ENCODE measurements around the gene KIAA1217.

Gene KIAA1217

DNA sequence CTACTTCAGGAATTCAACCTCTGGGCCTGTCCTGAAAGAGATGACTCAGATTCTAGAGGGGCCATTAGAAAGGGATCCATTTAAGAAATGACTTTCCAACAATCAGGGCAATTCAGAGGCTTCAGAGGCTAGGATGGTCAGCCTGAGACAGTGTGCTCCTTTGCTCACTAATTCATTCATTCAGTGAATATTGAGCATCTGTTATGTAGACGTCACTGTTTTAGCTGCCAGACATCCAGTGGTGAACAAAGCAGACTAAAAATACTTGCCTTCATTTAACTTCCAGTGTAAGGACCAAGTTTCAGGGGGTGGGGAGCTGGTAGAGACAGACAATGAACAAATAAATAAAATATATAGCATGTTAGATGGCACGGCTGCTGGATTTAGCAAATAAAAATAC lies 1.6 kb downstream of the KIAA1217 start:
- Histone ChIP-seq H3K9me2 (ENCODE audit: low read depth, low read length) (no peaks in the 10 kb centered on the region), H3K9ac (ENCODE audit: low read length) (no peak overlapping the region), H2AFZ (ENCODE audit: low read length) (no peak overlapping the region), H3K4me2 (ENCODE audit: low read length) (no peak overlapping the region), H3F3A (ENCODE audit: insufficient read depth, low read length) (no peaks in the 10 kb centered on the region), H3K27ac (ENCODE audit: low read depth, low read length, poor library complexity, severe bottlenecking) (no peak overlapping the region), H3K4me1 (ENCODE audit: insufficient read depth, low read length, severe bottlenecking) (no peaks in the 10 kb centered on the region), H3K36me3 (ENCODE audit: insufficient read depth, low read length) (no peaks in the 10 kb centered on the region), H4K20me1 (ENCODE audit: insufficient read depth, low read length) (no peaks in the 10 kb centered on the region), H3K79me2 (ENCODE audit: insufficient read depth, low read length) (no peaks in the 10 kb centered on the region), H3K27me3 (ENCODE audit: insufficient read depth, low read length) (no peaks in the 10 kb centered on the region), H3K4me3 (ENCODE audit: low read depth, low read length, poor library complexity, severe bottlenecking) (no peak overlapping the region), H3K9me3 (ENCODE audit: low read length) (no peaks in the 10 kb centered on the region)
- TF ChIP-seq, protein P1, sequence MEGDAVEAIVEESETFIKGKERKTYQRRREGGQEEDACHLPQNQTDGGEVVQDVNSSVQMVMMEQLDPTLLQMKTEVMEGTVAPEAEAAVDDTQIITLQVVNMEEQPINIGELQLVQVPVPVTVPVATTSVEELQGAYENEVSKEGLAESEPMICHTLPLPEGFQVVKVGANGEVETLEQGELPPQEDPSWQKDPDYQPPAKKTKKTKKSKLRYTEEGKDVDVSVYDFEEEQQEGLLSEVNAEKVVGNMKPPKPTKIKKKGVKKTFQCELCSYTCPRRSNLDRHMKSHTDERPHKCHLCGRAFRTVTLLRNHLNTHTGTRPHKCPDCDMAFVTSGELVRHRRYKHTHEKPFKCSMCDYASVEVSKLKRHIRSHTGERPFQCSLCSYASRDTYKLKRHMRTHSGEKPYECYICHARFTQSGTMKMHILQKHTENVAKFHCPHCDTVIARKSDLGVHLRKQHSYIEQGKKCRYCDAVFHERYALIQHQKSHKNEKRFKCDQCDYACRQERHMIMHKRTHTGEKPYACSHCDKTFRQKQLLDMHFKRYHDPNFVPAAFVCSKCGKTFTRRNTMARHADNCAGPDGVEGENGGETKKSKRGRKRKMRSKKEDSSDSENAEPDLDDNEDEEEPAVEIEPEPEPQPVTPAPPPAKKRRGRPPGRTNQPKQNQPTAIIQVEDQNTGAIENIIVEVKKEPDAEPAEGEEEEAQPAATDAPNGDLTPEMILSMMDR (IDR thresholded peaks at IDR 0.05; ENCODE audit: low read length), result no peak
- TF ChIP-seq EZH2 (IDR thresholded peaks at IDR 0.05; ENCODE audit: borderline replicate concordance, low read length), result no peak

GRCh38 chr10:24213266-24213665 lies 4.3 kb downstream of the KIAA1217 start:
- Histone ChIP-seq H2AFZ (ENCODE audit: low read length) (no peak overlapping the region), H3K27me3 (ENCODE audit: insufficient read depth, low read length) (no peaks in the 10 kb centered on the region), H3K4me2 (ENCODE audit: low read length) (no peak overlapping the region), H3K9me3 (ENCODE audit: low read length) (no peaks in the 10 kb centered on the region), H3K4me3 (ENCODE audit: low read depth, low read length, poor library complexity, severe bottlenecking) (no peak overlapping the region), H3K36me3 (ENCODE audit: insufficient read depth, low read length) (no peaks in the 10 kb centered on the region), H3K27ac (ENCODE audit: low read depth, low read length, poor library complexity, severe bottlenecking) (no peak overlapping the region), H4K20me1 (ENCODE audit: insufficient read depth, low read length) (no peaks in the 10 kb centered on the region), H3K4me1 (ENCODE audit: insufficient read depth, low read length, severe bottlenecking) (no peaks in the 10 kb centered on the region), H3K9me2 (ENCODE audit: low read depth, low read length) (no peaks in the 10 kb centered on the region), H3K9ac (ENCODE audit: low read length) (no peak overlapping the region), H3F3A (ENCODE audit: insufficient read depth, low read length) (no peaks in the 10 kb centered on the region), H3K79me2 (ENCODE audit: insufficient read depth, low read length) (no peaks in the 10 kb centered on the region)
- no peak for TF ChIP-seq EZH2 (IDR thresholded peaks at IDR 0.05; ENCODE audit: borderline replicate concordance, low read length)
- TF ChIP-seq, protein P1 (IDR thresholded peaks at IDR 0.05; ENCODE audit: low read length), result no peak

- Histone ChIP-seq H3K4me3 (ENCODE audit: low read depth, low read length, poor library complexity, severe bottlenecking) (no peak overlapping the region), H4K20me1 (ENCODE audit: insufficient read depth, low read length) (no peaks in the 10 kb centered on the region), H3F3A (ENCODE audit: insufficient read depth, low read length) (no peaks in the 10 kb centered on the region), H3K36me3 (ENCODE audit: insufficient read depth, low read length) (no peaks in the 10 kb centered on the region), H3K4me2 (ENCODE audit: low read length) (no peak overlapping the region), H3K27me3 (ENCODE audit: insufficient read depth, low read length) (no peaks in the 10 kb centered on the region), H3K9me2 (ENCODE audit: low read depth, low read length) (no peaks in the 10 kb centered on the region), H3K9me3 (ENCODE audit: low read length) (no peaks in the 10 kb centered on the region), H3K4me1 (ENCODE audit: insufficient read depth, low read length, severe bottlenecking) (no peaks in the 10 kb centered on the region), H3K79me2 (ENCODE audit: insufficient read depth, low read length) (no peaks in the 10 kb centered on the region), H3K9ac (ENCODE audit: low read length) (no peak overlapping the region), H3K27ac (ENCODE audit: low read depth, low read length, poor library complexity, severe bottlenecking) (no peak overlapping the region), H2AFZ (ENCODE audit: low read length) (no peak overlapping the region)
- no peak for TF ChIP-seq EZH2 (IDR thresholded peaks at IDR 0.05; ENCODE audit: borderline replicate concordance, low read length)
- TF ChIP-seq, protein P1 (IDR thresholded peaks at IDR 0.05; ENCODE audit: low read length), result no peak
Measured at GRCh38 chr10:24213881-24214280, 4.9 kb downstream of the KIAA1217 start.
